ENCODE measurements around the gene NUCB1.
"Not testable (repeated sequence)": the region's sequence is repeated elsewhere in the genome, so short reads cannot be mapped to it uniquely, and the experiment has no call there.

NUCB1 gene

GRCh38 chr19:48881741-48882657 is 18.1 kb upstream of the NUCB1 start:
- no peak for DNase-seq (ENCODE audit: low read depth)
- H3K4me3 ChIP-seq (ENCODE audit: control insufficient read depth, low read depth, low read length), result no peak overlapping the region

GRCh38 chr19:48883726-48884125 is 16.4 kb upstream of the NUCB1 start:
- TF ChIP-seq CTCF (conservative IDR thresholded peaks at IDR 0.05; ENCODE audit: control insufficient read depth, insufficient read depth, low read depth, low read length), result no peak
- no peak for DNase-seq (ENCODE audit: low read depth)
- no peak overlapping the region for H3K4me3 ChIP-seq (ENCODE audit: control insufficient read depth, low read depth, low read length)

More at GRCh38 chr19:48881741-48882657, 18.1 kb upstream of the NUCB1 start:
- no peak for TF ChIP-seq CTCF (conservative IDR thresholded peaks at IDR 0.05; ENCODE audit: control insufficient read depth, insufficient read depth, low read depth, low read length)

- DNase-seq (ENCODE audit: low read depth), result no peak
- H3K4me3 ChIP-seq (ENCODE audit: control insufficient read depth, low read depth, low read length), result no peak overlapping the region
Observed at GRCh38 chr19:48887861-48888612, 12.1 kb upstream of the NUCB1 start.

GRCh38 chr19:48889496-48889895 is 10.6 kb upstream of the NUCB1 start:
- not testable (repeated sequence) for H3K4me3 ChIP-seq (ENCODE audit: control insufficient read depth, low read depth, low read length); DNase-seq (ENCODE audit: low read depth)

More at GRCh38 chr19:48887861-48888612, 12.1 kb upstream of the NUCB1 start:
- no peak for TF ChIP-seq CTCF (conservative IDR thresholded peaks at IDR 0.05; ENCODE audit: control insufficient read depth, insufficient read depth, low read depth, low read length)

- no peak overlapping the region for H3K4me3 ChIP-seq (ENCODE audit: control insufficient read depth, low read depth, low read length)
- no peak for DNase-seq (ENCODE audit: low read depth)
- TF ChIP-seq CTCF (conservative IDR thresholded peaks at IDR 0.05; ENCODE audit: control insufficient read depth, insufficient read depth, low read depth, low read length), result no peak
Observed at GRCh38 chr19:48890551-48890950, 9.6 kb upstream of the NUCB1 start.

- no peak for TF ChIP-seq CTCF (conservative IDR thresholded peaks at IDR 0.05; ENCODE audit: control insufficient read depth, insufficient read depth, low read depth, low read length)
- no peak overlapping the region for H3K4me3 ChIP-seq (ENCODE audit: control insufficient read depth, low read depth, low read length)
- no peak for DNase-seq (ENCODE audit: low read depth)
Observed at GRCh38 chr19:48895226-48895625, 4.9 kb upstream of the NUCB1 start.

- H3K4me3 ChIP-seq (ENCODE audit: control insufficient read depth, low read depth, low read length), result peak overlapping the region; percentile 33
Observed at GRCh38 chr19:48896191-48896720, 3.9 kb upstream of the NUCB1 start.

More at GRCh38 chr19:48896191-48896720, 3.9 kb upstream of the NUCB1 start:
- peak; percentile 43 for DNase-seq (ENCODE audit: low read depth)
- TF ChIP-seq CTCF (conservative IDR thresholded peaks at IDR 0.05; ENCODE audit: control insufficient read depth, insufficient read depth, low read depth, low read length), result no peak
